Femur (tissue), 1 donor: ENCODE measurements around the gene MBNL2.

Source experiments
- DNase-seq: peaks from one replicate; pipeline ENCODE4 v3.0.0-alpha.2; 2017

MBNL2 gene

DNA sequence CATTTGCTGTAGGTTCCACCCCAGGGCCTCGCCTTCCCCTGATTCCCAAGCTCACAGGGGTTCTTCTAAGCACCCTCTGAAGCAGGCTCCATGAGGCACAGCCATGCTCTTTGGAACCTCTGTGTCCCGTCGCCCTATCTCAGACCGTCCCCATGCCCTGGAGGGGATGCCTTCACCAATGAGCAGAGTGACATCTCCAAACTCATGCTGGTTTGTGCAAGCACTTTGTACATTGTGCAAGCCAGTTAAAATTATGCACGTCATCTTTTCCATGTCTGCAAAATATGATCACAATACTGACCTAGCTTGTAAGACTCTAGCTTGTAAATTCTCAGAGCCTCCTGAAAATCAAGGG lies 165.3 kb downstream of the MBNL2 start:
- DNase-seq, result no peak

DNA sequence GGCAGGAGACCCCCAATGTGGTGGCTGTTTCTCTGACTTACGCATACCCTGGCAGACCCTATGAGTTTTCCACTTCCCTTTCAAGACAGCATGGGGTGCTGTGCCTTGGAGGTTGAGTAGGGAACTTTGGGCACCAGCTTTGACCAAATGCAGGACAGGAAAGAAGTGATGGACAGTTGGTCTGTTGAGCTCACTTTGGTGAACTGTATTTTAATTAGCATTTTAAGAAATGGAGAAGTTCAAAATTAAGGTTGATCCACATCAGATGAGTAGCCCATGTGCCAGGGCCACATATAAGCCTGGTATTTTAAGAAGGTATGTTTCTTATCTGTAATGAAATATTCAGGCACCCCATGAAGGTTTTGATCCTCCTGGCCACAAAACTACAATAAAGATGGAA lies 165.8 kb downstream of the MBNL2 start:
- no peak for DNase-seq

DNA sequence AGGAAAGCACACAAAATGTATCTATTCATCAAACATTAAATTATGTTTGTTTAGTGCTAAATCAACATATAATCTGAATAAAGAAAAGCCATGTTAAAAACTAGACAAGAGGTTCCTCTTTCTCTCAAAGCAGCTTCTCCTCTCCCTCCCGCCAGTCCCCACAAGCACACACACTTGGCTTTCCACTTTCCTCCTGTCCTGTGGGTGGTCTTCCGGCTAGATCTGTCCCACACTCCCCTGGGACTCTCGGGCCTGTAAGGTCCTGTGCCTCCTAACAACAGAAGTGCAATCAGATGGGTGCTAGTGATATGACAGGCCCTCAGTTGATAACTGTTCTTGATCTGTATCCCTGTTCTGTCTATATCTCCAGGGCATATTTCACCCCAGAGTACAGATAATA lies 166.2 kb downstream of the MBNL2 start:
- DNase-seq, result no peak

DNA sequence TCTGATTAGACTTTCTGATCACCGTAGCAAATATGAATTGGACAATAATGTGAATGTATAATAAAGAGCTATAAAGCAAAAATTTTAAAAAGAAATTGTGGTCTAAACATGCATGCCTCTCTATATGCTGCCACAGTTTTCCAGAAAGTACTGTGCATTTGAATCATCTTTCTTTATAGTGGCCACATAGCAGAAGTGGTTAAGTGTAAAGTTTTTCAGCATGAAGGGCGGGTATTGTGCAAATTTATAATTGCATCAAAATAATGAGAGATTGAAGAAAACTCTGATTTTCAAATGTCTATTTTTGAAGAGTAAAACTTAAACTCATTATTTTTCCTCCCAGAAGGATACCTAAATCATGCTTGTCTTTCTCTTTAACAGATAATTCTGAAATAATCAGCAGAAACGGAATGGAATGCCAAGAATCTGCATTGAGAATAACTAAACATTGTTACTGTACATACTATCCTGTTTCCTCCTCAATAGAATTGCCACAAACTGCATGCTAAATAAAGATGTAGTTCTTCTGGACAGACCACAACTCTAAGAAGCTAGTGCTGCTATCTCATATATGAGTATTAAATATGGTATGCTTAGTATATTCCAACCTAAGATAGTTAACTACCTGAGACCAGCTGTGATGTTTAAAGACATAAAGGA lies 168.9 kb downstream of the MBNL2 start:
- DNase-seq, result no peak

DNA sequence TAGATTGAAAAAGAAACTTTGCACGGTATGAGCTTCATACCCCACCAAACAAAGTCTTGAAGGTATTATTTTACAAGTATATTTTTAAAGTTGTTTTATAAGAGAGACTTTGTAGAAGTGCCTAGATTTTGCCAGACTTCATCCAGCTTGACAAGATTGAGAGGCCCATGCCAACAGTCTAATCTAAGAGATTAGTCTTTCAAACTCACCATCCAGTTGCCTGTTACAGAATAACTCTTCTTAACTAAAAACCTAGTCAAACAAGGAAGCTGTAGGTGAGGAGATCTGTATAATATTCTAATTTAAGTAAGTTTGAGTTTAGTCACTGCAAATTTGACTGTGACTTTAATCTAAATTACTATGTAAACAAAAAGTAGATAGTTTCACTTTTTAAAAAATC lies 169.9 kb downstream of the MBNL2 start:
- no peak for DNase-seq

DNA sequence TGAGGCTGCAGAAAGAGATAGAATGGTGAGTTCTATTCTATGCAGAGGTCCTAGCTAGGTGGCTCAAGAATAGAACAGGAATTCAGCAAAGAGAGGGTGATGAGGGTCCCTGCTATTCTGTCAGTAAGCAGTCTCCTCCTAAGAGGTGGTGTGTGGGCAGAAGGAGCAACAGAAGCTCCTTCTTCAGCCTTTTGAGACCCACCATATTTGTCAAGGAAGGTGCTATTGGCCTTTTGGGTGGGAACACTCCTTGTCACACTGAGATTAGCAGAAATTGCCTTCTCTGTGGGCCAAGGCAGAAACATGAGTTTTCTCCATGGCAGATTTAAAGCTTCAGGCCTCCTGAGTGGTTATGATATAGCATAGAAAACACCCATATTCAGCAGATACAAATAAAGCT lies 172.4 kb downstream of the MBNL2 start:
- no peak for DNase-seq

DNA sequence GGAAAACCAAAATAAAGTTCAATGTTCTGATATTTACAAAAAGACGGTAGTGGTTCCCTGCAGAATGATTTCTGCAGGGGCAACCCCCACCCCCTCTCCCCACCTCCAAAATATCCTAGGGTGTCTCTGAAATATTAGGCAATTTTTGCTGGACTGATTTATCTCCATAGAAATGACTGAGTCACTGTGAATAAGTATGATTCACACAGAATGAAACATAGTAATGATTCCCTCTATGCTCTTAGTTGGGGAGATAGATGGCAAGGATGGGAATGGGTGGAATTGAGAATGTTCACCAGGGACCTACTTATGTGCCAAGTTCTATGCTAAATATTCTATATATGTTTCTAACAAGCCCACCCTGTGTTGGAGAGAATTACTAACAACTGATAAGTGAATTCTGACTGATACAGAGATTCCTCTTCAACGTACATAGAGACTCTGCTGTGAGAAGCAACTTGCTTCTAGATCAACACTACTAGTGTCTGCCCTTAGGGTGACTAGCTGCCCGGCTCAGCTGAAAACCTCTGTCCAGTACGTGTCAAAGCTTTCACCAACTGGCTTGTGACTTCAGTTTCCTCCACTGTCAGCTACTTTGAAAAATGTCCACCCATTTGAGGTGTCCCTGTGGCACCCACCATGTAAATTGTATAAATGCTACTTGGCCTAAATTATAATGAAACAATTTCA lies 173.5 kb downstream of the MBNL2 start:
- no peak for DNase-seq

DNA sequence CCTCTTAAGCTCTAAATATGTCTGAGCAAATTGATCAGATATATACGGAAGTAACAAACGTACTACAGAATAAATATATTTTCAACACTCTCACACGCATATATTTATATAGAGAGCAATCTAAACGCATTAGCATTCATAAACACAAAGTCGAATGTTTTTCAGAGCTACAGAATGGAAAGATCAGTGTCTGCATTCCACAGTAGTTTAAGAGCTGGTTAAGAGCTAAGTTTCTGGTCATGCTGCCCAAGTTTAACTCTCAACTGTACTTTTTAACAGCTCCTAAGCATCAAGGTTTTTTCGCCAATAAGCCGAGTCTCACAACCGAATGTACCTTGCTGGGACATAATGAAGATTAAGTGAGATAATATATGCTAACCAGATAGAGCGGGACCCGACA lies 175.1 kb downstream of the MBNL2 start:
- DNase-seq, result no peak

DNA sequence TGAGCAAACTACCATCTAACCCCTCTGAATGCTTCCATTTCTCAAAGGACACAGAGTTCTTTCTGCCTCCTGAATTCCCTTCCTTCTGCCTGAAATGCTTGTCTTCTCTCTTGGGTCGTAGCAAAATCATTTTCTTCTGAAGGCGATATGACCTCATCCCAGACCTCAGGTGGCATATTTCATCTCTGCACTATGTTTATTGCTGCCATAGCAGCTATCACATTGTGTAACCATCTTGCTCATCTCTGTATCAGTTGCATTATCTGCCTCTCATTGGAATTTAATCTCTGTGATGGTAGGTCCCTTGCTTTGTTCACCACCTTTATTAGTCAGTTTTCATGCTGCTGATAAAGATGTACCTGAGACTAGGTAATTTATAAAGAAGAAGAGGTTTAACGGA lies 179.3 kb downstream of the MBNL2 start:
- DNase-seq, result no peak

DNA sequence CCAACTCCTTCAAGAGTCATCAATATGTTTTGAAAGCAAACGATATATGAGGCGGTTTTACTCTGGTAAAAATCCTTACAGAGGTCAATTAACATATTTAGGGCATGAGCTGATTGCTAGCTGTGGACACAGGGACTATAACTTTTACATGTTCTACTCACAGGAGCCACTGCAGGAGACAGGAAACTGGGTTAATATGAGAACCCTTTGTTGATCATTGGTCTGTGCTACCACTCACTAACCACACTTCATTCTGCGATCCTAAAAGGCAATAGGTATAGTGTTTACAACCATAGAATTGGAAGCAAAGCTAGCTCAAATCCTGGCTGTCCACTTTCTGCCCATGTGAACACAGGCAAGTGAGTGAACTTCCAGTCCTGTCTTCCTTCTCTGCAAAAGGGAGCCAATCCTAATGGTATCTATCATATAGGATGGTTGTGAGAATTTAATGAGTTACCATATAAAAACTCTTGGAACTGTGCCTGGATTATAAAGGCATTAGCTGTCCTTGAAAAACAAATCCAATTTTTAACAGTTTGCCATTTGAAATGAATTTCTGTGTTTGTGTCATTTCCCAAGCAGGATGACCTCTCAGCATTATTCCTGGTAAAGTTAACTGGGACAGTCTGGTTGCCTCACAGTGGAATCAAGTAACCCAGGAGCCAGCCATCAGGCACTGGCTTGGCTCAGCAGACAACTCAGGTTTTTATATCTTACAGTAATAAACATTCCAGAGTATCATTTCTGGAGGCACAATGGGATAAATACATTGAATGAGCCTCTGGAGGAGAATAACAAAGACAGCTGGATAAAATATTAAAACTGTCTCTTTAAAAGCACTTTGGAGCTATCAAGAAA lies 182.0 kb downstream of the MBNL2 start:
- no peak for DNase-seq

DNA sequence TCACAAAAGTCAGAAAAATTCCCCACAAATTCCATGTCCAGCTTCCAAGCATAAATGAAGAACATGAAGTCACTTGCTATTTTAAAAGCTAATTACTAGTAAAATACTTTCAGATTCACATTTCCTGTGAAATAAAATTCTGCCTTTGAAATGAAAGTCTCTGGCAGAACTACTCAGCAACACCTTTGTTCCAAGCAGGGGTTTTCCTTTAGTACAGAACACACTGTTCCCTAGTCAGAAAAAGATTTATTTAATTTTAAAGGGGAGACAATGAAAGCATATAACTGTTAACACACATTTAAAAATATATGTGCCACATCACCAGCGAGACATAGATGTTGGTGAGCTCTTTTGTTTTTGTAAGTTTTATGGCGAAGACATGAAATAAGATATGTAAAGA lies 185.4 kb downstream of the MBNL2 start:
- no peak for DNase-seq

DNA sequence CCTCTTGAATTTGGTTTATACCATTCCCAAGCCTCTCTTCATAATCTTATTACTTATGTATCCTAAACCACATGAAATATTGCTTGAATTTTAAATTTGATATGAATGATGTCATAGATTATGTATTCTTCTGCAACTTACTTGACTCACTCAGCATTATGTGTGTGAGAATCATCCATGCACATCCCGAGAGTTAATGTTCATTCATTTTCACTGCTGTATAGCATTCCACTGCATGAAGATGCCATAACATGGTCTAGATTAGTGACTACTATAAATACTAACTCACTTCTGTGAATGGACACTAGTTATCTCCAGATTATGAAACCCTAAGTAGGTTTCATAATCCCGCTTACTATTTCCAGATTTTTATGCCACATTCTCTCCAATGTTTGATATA lies 186.8 kb downstream of the MBNL2 start:
- DNase-seq, result no peak

DNA sequence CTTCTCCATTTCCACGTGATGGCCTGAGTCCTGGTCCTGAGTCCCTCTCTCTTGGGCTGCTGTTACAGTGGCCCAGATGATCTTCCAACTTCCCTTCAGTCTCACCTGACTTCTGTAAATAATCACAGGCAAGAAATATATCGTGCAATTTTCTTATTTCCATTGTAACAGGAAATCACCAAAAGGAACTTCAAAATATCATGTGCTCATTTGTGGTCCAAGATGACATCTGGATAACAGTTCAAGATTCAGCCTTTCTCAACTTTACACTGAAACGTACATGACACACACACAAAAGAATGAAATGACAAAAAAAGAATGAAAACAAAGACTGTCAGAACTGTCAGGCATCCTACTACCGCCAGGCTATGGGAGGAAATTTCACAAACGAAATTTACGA lies 189.9 kb downstream of the MBNL2 start:
- DNase-seq, result no peak

DNA sequence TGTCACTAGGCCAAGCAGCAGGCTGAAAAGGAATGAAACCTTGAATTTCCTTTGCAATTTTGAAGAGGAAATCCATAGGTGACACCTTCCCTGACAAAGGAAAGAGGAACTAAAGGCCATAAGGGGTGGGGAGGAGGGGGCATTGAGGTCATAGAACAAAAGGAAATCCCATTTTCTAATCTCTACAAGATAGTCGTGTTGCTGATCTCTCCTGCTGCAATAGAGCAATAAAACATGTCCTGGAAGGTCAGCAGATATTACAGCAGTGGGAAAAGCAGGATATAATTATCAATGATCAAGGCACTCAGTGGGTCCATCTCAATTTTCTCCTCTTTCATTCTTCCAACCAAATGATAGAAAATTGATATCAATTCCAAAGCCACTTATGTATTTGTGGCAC lies 191.6 kb downstream of the MBNL2 start:
- no peak for DNase-seq

DNA sequence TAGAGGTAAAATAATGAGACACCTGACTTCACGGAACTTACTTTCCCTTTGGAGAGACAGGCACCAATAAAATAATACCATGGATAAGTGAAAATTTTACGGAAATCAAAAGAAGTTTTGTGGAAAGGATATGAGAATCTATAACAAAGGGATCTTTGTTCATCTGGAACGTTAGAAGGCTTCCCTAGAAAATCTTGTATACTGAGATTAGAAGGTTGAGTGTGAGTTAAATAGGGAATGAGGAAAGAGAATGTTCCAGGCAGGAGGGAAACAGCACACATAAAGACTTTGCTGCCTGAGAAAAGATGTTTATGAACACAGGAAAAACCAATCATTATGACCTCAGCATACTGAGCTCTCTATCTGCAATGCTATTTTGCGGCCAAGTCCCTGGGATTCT lies 192.3 kb downstream of the MBNL2 start:
- no peak for DNase-seq

DNA sequence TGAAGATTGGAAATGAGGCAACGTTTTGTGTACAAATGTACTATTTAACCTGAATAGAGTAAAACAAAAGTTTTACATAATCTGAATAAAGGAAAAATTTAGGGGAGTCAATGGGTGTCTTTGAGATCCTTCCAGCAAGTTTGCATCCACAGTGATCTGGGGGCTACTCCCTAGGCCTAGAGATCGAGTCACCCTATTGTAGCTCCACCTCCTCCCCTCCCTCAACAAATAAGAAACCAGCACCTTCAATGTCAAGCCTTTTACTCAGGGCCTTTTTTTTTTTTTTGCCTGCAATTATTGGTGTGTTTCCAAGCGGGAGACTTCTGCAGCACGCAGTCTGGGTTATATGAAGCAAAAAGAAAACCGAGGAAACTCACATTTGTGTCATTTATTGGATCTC lies 195.6 kb downstream of the MBNL2 start:
- DNase-seq, result no peak

DNA sequence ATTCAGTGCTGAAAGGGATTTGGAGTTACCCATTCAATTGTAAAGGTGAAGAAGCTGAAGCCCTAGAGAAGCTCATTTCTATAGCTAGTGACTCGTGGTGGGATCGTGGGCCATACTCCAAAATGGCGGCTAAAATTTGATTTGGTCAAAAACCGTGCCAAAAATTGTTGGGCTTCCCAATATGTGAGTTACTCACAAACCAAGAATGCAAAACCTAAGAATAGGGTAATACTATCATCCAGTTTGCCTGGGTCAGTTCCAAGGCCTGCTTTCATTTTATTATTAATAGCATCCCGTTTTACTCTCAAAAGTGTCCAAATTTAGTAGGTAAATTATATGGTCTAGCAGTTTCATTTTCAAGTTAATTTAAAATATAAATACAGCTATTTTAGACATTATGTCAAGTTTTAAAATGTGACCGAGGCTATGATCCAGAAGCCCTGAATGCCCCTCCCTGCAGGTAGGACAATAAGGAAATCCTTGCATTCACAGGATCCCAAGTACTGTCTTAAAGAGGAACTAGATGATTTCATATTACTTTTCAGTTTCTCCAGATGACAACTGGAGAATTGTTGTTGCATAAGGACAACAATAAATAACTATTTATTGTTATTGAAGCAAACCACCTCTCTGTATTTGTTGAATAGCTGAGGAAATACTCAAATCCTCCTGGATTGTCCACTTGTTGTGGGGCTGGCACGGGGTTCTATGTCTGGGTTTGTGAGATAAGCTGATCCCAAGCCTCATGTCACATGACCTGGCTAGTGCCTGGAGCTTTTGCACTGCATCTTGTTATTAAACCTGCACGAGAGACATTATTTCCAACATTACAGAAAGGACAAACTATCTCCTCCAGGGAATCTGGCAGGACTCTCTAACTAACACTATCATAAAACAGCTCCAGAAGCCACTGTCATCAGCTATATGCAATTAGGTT lies 200.3 kb downstream of the MBNL2 start:
- no peak for DNase-seq

DNA sequence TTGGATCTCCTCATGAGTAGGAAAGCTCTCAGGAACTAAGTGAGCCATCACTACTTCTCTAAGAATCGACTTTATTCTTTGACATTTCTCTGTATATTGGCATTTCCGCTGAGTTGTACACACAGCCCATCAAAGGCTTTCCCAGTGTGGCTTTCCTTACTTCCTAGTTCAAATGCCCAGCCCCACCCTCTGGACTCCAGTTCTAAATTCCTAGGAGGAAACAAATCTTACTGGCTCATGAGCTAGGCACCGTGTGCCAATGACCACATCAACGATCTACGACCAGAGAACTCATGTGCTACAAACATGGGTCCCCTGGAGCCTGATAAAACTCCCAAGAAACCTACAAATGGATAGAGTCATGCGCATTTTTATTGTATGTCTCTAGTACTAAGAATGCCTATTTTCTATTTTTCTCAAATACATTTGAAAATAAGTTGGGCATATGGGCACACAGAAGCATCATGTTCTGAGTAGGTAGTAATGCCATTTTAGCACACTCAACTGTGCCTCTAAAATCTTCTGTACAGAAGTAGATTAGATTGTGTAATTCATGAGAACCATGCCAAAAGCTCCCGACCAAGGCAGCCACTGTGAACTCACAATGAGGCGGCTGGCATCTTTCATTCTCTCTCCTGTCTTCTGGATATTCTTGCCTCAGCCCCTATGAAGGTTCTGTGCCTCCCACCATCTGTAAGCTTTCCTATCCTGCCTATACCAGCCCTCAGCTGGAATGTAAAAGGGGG lies 201.3 kb downstream of the MBNL2 start:
- no peak for DNase-seq

DNA sequence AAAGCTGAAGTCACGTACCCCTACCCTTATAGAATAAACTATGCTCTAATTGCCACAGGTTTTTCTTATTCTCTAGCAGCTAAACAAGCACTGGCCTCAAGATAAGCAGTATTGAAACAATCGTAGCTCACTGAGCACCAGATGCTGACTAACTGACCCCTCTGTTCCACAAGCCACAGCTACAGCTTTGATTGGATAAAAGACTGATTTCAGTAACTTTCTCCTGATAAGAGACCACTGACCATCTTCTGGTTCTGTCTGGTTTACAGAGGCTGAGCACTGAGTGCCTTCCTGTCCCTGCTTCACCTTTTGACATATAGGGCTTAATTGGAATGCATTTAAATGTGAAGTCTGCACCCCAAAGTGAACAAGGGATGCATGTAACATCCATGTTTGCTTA lies 203.5 kb downstream of the MBNL2 start:
- no peak for DNase-seq

DNA sequence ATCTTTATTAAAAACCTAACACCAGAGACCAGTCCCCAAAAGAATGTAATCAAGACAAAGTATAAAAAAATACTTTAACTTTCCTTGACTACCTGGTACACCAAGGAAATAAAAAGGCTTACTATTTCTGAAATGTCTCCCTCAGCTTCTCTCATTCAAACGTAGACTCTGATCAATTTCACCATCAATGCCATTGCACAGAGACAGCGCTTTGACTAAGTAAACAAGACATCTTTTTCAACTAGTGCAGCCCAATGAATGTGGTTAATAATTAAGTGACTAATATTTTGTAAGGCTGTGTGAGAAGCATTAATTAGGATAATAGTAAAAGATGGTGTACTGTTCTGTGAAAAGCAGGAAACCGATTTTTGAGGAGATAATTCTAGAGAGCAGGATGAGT lies 204.6 kb downstream of the MBNL2 start:
- DNase-seq, result no peak

DNA sequence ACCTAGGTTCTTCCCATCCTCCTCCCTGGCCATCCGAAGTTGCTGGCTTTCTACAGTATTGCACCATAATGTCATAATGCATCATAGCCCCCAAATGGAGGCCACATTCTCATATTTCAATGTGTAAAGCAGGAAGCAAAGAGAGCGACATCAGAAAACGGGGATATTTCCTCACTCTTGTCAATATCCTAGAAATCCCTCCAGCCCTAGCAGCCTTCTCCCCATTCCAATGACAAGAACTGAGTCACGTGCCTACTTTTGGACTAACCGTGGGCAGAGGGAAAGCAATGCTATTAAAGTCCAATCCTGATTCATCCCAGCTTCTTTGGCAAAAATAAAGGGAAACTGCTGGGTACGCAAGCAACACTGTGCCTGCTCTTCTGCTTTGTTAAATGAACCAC lies 207.5 kb downstream of the MBNL2 start:
- DNase-seq, result no peak

DNA sequence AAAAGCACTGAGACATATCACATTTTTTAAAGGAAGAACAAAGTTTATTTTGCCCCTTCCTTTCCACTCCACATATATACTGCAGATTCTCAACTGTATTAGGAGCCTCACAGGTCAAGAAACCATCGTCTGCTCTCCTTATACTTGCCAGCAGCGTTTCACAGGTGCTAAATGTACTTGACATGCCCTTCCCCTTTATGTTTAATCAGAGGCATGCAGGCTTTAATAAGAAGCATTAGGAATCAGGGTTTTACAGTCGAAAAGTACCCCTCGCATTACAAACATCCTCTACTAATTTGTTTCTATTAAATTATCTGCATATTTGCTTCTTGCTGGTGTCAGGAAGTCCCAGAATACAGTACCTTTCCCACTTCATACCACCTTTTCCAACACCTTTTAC lies 208.2 kb downstream of the MBNL2 start:
- no peak for DNase-seq
